Measurements from ENCODE around the gene KCND3.
A peak's percentile ranks its signal among the peaks of the same experiment; 100 is the strongest.

Gene KCND3

GRCh38 chr1:111778066-111778465 lies 211.4 kb downstream of the KCND3 start:
- DNase-seq (ENCODE audit: low read depth), result no peak

- no peak for DNase-seq (ENCODE audit: low read depth)
Observed at GRCh38 chr1:111777301-111777700, 212.2 kb downstream of the KCND3 start.

- no peak for DNase-seq (ENCODE audit: low read depth)
Observed at GRCh38 chr1:111776861-111777260, 212.6 kb downstream of the KCND3 start.

- DNase-seq (ENCODE audit: low read depth), result peak; percentile 66
Observed at GRCh38 chr1:111776391-111776790, 213.1 kb downstream of the KCND3 start.

GRCh38 chr1:111775966-111776365 lies 213.5 kb downstream of the KCND3 start:
- DNase-seq (ENCODE audit: low read depth), result no peak

GRCh38 chr1:111770916-111771315 lies 218.6 kb downstream of the KCND3 start:
- peak; percentile 91 for DNase-seq (ENCODE audit: low read depth)

GRCh38 chr1:111769517-111770146 lies 219.8 kb downstream of the KCND3 start:
- peak; percentile 85 for DNase-seq (ENCODE audit: low read depth)

- no peak for DNase-seq (ENCODE audit: low read depth)
Observed at GRCh38 chr1:111768625-111769024, 220.8 kb downstream of the KCND3 start.

- no peak for DNase-seq (ENCODE audit: low read depth)
Observed at GRCh38 chr1:111768023-111768422, 221.4 kb downstream of the KCND3 start.

- DNase-seq (ENCODE audit: low read depth), result no peak
Observed at GRCh38 chr1:111762332-111762731, 227.1 kb downstream of the KCND3 start.

- DNase-seq (ENCODE audit: low read depth), result no peak
Observed at GRCh38 chr1:111761717-111762116, 227.8 kb downstream of the KCND3 start.

- DNase-seq (ENCODE audit: low read depth), result no peak
Observed at GRCh38 chr1:111758373-111758772, 231.1 kb downstream of the KCND3 start.

GRCh38 chr1:111756124-111756513 lies 233.3 kb downstream of the KCND3 start:
- DNase-seq (ENCODE audit: low read depth), result no peak

- peak; percentile 97 for DNase-seq (ENCODE audit: low read depth)
Observed at GRCh38 chr1:111755331-111756123, 233.9 kb downstream of the KCND3 start, which contains the start of gene DDX20. TSS of gene DDX20 (plus strand) at chr1:111755901. CDS start at chr1:111755925, 24 bp downstream.

- DNase-seq (ENCODE audit: low read depth), result peak; percentile 58
Observed at GRCh38 chr1:111754984-111755330, 234.5 kb downstream of the KCND3 start.

- no peak for DNase-seq (ENCODE audit: low read depth)
Observed at GRCh38 chr1:111751906-111752575, 237.4 kb downstream of the KCND3 start.

- DNase-seq (ENCODE audit: low read depth), result no peak
Observed at GRCh38 chr1:111750856-111751255, 238.6 kb downstream of the KCND3 start.

- no peak for DNase-seq (ENCODE audit: low read depth)
Observed at GRCh38 chr1:111749628-111750027, 239.8 kb downstream of the KCND3 start.

- DNase-seq (ENCODE audit: low read depth), result no peak
Observed at GRCh38 chr1:111747947-111748346, 241.5 kb downstream of the KCND3 start.

GRCh38 chr1:111747282-111747734 lies 242.2 kb downstream of the KCND3 start:
- DNase-seq (ENCODE audit: low read depth), result peak; percentile 77

- no peak for DNase-seq (ENCODE audit: low read depth)
Observed at GRCh38 chr1:111746614-111746999, 242.9 kb downstream of the KCND3 start.

- no peak for DNase-seq (ENCODE audit: low read depth)
Observed at GRCh38 chr1:111745675-111746613, 243.5 kb downstream of the KCND3 start.
